Dendritic cell treated with granulocyte-macrophage colony-stimulating factor and Interleukin-4, amounts not matched to agents 40 ng/mL and 50 ng/mL, for 4 days (primary cell): ENCODE measurements around the gene NRN1.
"Not testable (repeated sequence)": the region's sequence is repeated elsewhere in the genome, so short reads cannot be mapped to it uniquely, and the experiment has no call there.

Experiments
- H3K27ac Mint-ChIP-seq: one replicate; pipeline ENCODE4 v1.8.0; 2022; ENCODE audit warnings: mild to moderate bottlenecking, mixed read lengths
- H3K27me3 Mint-ChIP-seq: one replicate; pipeline ENCODE4 v1.8.0; 2022; ENCODE audit warnings: mild to moderate bottlenecking, mixed read lengths
- H3K36me3 Mint-ChIP-seq: one replicate; pipeline ENCODE4 v1.8.0; 2022; ENCODE audit warnings: low read depth, mixed read lengths
- H3K4me1 Mint-ChIP-seq: one replicate; pipeline ENCODE4 v1.8.0; 2022; ENCODE audit warnings: low read depth, mixed read lengths
- H3K4me3 Mint-ChIP-seq: one replicate; pipeline ENCODE4 v1.8.0; 2022; ENCODE audit warnings: mild to moderate bottlenecking, moderate library complexity, mixed read lengths
- H3K9me3 Mint-ChIP-seq: one replicate; pipeline ENCODE4 v1.8.0; 2022; ENCODE audit warnings: mixed read lengths
- intact Hi-C: fragments of 100-400 bp; cut with micrococcal nuclease; formaldehyde crosslinking; loops from one replicate; pipeline ENCODE4 v1.15.0; 2022

The NRN1 gene

DNA sequence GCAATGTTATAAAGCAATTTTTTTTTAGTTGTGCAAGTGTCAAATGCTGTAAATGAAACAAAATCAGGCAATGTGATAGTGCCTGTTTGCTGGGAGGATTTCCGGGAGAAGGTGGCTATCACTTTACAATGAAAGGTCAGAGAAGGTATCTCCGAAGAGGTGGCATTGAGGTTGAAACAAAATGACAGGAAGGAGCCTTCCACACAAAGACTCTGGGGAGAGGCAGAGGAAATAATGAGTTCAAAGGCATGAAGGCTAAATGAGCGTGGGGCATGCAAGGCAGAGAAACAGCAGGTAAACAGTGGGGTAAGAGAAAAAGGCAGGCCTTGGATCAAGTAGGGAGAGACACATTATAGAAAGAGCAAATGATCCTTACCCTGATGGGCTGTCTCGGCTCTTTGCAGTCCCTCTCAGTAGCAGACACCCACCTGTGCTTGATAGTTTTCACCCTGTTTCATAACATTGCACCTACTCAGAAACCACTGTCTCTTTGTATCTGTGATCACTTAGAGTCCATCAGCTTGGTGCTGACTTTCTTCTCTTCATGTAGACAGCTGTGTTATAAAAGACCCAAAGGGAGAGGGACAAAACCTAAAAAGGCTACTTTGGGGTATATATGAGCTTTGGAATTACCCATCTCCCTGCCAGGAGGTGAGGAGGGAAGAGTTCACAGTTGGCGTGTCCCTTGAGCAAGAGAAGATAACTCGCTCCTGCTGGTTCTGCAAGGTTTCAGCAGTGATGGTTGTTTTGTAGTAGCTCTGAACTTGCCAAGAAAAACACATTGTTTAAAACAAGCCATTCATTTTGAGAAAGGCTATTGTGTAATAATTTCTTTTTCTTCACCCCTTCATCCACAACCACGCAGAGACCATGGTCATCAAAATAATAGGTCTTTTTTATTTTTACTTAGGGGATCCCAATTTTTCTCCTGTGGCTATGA is 22.3 kb downstream of the NRN1 start:
- Mint-ChIP-seq H3K27me3 (peaks cover 44% of the 10 kb centered on the region), H3K4me3 (no peak overlapping the region), H3K36me3 (no peaks in the 10 kb centered on the region), H3K27ac (no peak overlapping the region), H3K4me1 (peaks cover 26% of the 10 kb centered on the region), H3K9me3 (peaks cover 9% of the 10 kb centered on the region)
- intact Hi-C loops: no loop called here

DNA sequence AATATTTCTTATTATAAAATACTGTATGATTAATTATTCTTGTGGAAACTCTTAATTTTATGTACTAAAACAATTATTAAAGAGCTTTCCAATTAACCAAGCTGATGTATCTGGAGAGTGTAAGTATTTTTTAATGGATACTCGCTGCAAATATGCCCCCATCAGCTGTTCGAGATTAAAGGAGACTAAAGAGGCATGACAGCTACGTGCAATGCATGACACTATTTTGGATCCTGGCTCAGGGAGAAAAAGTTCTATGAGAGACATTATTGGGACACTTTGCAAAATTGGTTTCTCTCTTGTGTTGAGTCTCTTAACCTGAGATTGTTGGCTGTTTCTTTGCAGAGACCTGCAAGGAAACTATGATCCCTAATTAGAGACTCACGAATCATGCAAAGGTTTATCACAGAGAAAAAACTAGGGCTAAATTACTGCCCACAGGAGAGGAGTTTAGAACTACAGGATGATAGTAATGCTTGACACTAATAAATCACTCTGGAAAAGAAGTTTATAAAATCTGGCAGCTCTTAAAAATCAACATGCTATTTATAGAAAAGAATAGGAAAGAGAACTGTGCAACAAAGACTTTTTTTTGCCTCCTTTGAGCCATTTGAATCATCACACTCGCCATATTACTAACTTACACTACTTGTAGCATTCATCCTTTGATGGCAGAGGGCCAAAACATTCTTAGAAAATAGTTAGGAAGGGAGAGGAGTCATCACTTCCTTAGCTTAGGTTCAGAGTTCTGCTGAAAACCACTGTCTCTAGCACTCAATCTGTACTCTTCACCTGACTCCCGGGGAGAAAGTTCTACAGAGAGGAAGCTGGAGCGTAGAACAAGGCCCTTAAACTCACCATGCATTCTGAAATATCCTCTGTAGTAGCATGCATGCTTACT is 25.3 kb downstream of the NRN1 start:
- no peak overlapping the region for H3K27ac Mint-ChIP-seq
- no peak overlapping the region for H3K4me3 Mint-ChIP-seq
- peaks cover 39% of the 10 kb centered on the region for H3K27me3 Mint-ChIP-seq
- no peaks in the 10 kb centered on the region for H3K9me3 Mint-ChIP-seq
- peaks cover 16% of the 10 kb centered on the region for H3K4me1 Mint-ChIP-seq
- no peaks in the 10 kb centered on the region for H3K36me3 Mint-ChIP-seq
- intact Hi-C loops: no loop called here

DNA sequence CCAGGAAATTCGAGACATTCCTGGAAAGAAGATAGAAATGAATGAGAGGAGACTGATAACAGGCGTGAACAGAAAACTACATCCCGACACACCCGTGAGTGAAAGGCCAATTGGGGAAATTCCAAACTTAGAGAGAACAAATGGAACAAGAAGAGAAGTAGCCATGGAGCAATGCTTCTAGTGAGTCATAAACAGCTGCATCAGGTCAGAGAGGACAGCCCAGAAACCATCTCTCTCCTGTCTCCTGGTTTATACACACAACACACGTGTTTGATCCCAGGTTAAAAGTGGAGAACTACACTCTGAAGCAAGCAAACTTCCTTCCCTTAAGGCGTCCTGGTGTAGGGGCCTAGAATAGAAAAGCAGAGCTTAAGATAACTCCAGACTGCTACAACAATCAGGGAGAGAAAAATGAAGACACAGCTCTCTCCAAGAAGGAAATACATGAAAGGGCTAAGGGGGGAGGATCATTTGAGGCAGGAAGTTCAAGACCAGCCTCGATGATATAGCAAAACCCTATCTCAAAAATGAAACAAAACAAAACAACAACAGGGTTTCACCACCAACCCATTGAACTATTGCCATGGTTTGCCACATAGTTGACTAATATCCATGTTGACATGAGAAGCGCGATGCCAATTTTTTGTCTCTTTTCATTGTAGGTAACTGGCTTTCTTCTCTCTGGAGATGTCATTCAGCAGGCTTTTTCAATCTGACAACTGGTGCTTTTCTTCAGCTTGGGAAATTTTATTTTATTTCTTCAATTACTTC is 26.9 kb downstream of the NRN1 start:
- Mint-ChIP-seq H3K4me1 (peaks cover 16% of the 10 kb centered on the region), H3K27ac (peak overlapping the region; percentile 51), H3K9me3 (no peaks in the 10 kb centered on the region), H3K27me3 (peaks cover 40% of the 10 kb centered on the region), H3K4me3 (no peak overlapping the region), H3K36me3 (no peaks in the 10 kb centered on the region)
- intact Hi-C loops: no loop called here

DNA sequence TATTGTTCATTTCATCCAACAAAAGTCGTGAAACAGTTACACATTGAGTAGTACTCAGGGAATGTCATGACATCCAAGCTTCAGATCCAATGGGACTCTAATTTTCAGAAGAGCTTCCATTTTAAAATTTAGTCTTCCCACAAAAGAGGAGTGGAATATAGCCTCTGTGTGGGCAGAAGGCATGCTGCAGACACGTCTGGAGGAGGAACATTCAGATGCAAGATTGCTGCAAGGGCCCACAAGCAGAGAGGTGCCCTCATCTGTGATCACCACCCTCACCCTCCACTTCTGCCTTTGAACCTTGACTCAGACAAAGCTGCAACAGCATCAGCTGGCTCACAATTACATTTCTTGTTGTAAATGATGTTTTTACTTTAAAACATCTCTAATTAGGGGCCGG is 29.9 kb downstream of the NRN1 start:
- Mint-ChIP-seq H3K9me3 (no peaks in the 10 kb centered on the region), H3K4me3 (no peak overlapping the region), H3K27me3 (peaks cover 39% of the 10 kb centered on the region), H3K4me1 (peaks cover 16% of the 10 kb centered on the region), H3K36me3 (no peaks in the 10 kb centered on the region), H3K27ac (no peak overlapping the region)
- intact Hi-C loops: no loop called here

DNA sequence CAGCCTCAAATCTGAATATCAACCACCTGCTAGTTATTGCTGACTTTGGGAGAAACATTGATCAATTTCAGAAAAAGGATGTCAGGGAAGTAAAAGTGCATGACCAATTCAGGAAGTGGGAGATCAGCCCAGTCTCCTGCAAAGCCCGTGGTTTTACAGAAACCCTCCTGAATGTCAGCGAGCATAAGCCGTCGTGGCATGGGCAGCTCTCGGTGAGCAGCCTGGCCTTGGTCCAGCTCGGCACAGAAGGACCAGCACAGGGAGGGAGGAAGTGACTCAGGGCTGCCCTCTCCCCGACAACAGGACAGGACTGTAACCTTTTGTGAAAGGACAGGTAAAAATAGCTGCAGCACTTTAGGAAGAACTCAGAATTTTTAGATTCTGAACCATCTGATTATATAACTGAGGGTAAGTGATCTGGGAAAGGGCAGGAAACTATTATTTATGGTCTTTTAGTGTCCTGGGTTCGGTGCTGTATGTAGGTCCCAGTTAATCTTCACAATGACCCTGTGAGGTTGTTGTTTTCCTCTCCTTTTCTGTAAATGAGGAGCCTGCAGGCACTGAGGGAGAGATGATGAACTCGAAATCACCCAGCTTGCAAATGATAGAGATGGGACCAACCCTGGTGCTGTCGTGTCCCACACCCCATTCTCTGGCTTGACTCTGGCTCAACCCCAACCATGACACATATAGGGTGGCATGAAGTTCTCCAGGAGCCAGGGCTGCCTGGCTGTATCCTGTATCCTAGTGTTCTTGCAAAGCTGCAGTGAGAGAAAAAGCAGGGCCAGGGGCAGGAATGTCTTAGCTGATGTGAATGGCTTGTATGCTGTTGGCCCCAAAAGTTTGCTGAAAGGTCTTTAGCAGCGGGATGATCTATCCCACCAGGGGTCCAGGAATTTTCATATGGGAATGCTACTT is 37.6 kb downstream of the NRN1 start:
- Mint-ChIP-seq H3K27me3 (peaks cover 35% of the 10 kb centered on the region), H3K4me3 (no peak overlapping the region), H3K4me1 (peaks cover 11% of the 10 kb centered on the region), H3K36me3 (no peaks in the 10 kb centered on the region), H3K27ac (no peak overlapping the region), H3K9me3 (no peaks in the 10 kb centered on the region)
- intact Hi-C loops: no loop called here

DNA sequence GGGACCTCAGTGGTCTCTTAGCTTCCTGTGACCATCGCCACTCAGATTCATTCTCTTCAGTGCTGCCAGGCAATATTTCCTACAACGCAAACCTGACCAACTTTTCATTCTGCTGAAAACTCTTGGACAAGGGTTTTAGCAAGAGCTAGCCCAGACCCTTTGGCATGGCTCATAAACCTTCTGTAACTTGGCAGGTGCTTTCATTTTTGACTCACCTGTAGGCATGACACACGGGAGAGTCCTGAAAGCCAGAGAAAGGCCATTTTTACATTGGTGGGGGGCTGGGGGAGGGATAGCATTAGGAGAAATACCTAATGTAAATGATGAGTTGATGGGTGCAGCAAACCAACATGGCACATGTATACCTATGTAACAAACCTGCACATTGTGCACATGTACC is 38.7 kb downstream of the NRN1 start:
- H3K27ac Mint-ChIP-seq, H3K36me3 Mint-ChIP-seq, intact Hi-C loops, H3K4me3 Mint-ChIP-seq, H3K9me3 Mint-ChIP-seq: not testable (repeated sequence)
- Mint-ChIP-seq H3K4me1 (peaks cover 11% of the 10 kb centered on the region), H3K27me3 (peaks cover 38% of the 10 kb centered on the region)

DNA sequence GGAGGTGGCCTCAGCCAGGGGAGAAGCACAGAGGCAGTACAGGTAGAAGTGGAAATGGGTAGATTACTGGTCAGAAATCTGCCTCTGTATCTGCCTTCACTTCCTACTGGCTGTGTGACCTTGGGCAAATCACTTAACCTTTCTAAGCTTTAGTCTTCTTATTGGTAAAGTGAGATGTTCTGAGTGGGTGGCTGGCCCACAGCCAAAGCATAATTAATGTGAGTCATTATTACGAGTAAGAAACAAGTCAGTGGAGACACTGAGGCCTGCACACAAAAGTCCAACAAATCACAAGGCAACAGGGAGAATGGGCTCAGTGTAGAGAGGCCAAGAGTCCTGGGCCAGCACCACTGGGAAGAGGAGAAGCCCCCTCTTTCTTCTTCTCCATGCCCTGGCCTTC is 39.1 kb downstream of the NRN1 start:
- Mint-ChIP-seq H3K4me3 (no peak overlapping the region), H3K36me3 (no peaks in the 10 kb centered on the region), H3K4me1 (peaks cover 11% of the 10 kb centered on the region), H3K27me3 (peaks cover 33% of the 10 kb centered on the region), H3K9me3 (no peaks in the 10 kb centered on the region), H3K27ac (no peak overlapping the region)
- intact Hi-C loops: no loop called here

DNA sequence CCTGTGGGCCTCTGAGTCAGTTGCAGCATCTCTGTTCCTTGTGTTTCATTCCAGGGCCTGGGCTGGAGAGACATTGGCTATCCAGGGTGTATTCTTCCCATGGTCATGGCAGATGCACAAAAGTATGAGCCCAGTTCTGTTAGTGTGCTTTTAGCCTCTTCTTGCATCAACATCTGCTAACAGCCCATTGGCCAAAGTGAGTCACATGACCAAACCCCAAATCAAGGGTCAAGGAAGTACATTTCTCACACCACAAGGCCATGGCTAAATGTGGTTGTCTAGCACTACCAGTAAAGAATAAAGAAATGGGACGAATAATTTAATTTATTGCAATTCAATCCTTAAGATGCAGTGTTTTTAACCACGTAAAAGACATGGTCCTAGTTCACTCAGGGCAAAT is 43.9 kb downstream of the NRN1 start:
- Mint-ChIP-seq H3K27me3 (peaks cover 19% of the 10 kb centered on the region), H3K36me3 (no peaks in the 10 kb centered on the region), H3K9me3 (no peaks in the 10 kb centered on the region), H3K4me3 (no peak overlapping the region), H3K4me1 (no peaks in the 10 kb centered on the region), H3K27ac (no peak overlapping the region)
- intact Hi-C loops: no loop called here

DNA sequence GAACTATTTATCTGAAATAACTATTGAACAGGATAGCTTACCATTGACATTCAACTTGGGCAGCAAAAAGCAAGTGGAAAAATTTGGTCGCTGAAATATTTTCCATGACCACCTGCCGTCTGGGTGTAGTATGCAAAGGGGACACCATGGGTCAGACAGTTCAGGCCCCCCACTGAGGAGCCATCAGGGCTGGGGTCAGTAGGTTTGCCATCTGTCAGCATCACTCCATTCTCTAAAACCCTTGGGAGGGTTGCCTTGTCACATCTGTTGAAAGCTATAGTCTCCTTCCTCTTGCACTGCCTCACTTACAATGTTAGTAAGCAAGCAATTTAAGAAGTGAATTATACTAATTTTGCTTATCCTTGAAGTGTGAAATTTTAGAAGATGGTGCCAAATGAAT is 44.9 kb downstream of the NRN1 start:
- Mint-ChIP-seq H3K4me1 (no peaks in the 10 kb centered on the region), H3K27ac (no peak overlapping the region), H3K9me3 (no peaks in the 10 kb centered on the region), H3K4me3 (no peak overlapping the region), H3K27me3 (peaks cover 18% of the 10 kb centered on the region), H3K36me3 (no peaks in the 10 kb centered on the region)
- intact Hi-C loops: no loop called here

DNA sequence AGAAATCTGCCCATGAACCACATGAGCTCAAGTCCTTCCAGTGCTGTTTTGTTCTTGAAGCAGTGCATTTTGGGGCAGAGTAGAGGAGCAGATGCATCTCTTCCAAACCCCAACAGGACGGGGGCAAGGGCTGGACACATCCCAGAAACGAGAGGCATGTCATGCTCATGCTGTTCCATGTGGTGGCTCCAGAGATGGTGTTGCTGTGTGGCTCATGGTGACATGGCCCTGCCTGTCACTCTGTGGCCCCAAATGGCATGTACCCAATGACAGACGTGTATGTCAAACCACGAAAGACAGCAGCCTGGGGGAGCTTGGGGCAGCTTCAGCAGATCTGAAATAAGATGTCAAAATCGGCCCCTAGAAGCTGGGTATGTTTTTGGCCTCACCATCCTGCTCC is 46.3 kb downstream of the NRN1 start:
- Mint-ChIP-seq H3K27me3 (peaks cover 20% of the 10 kb centered on the region), H3K36me3 (no peaks in the 10 kb centered on the region), H3K4me1 (no peaks in the 10 kb centered on the region), H3K27ac (no peak overlapping the region), H3K4me3 (no peak overlapping the region), H3K9me3 (no peaks in the 10 kb centered on the region)
- intact Hi-C loops: no loop called here

DNA sequence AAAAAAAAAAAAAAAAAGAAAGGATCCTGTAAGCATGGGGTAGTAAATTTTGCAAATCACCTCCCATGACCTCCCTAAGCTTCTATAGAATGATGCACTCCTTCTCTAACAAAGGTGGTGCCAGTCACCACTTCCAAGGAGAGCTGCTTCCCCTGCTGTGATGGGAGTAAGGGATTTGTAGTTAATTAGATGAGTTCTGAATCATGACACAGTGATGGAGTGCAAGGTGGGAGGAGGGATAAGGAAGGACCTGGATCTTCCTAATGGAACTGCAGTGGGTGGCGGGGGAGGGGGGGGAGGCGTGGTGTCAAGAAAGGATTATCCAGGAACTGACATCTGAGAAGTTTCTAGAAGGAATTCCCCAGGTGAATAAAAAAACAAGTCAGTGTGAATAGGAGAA is 47.8 kb downstream of the NRN1 start:
- intact Hi-C loops: no loop called here
- Mint-ChIP-seq H3K36me3 (no peaks in the 10 kb centered on the region), H3K4me1 (no peaks in the 10 kb centered on the region), H3K4me3 (no peak overlapping the region), H3K9me3 (no peaks in the 10 kb centered on the region), H3K27me3 (peaks cover 19% of the 10 kb centered on the region), H3K27ac (no peak overlapping the region)

DNA sequence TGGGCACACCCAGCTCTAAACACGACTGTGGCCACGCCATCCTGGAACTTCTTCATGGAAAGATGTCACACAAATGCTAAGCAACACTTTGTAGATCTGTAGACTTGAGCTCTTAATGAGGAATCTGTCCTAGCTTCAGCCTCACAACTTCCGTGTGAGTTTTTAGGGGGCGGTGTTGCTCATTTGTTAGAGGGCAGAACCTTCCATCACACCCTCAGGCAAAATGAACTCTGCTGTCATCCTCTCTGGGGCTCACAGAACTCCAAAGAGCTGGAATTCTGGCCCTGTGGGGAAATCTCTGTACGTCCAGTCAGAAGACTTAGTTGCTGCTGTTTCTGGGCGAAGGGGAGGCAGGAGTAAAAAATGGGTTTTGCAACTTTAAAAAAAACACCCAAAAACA is 49.8 kb downstream of the NRN1 start:
- no peaks in the 10 kb centered on the region for H3K4me1 Mint-ChIP-seq
- H3K36me3 Mint-ChIP-seq: no peaks in the 10 kb centered on the region
- H3K27me3 Mint-ChIP-seq: peaks cover 24% of the 10 kb centered on the region
- intact Hi-C loops: no loop called here
- H3K27ac Mint-ChIP-seq: no peak overlapping the region
- no peak overlapping the region for H3K4me3 Mint-ChIP-seq
- H3K9me3 Mint-ChIP-seq: no peaks in the 10 kb centered on the region

DNA sequence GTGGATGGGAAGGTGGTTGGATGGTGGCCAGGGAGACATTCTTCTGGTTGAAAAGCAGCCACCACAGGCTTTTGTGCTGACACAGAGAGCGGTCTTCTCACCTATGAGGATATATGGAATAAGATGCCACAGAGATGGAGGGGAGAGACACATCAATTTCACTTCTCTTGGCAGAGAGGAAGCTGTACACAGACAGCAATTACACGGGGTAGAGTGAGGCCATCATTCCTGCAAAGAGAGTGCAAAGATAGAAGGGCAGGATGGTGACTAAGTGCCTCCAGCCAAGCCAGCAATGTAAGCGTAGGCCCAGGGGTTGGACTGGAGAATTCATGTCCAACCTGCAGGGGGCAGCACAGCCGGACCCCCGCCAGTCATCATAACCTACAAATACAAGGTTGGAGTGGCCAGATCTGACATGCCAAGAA is 56.4 kb downstream of the NRN1 start:
- Mint-ChIP-seq H3K4me3 (no peak overlapping the region), H3K4me1 (no peaks in the 10 kb centered on the region), H3K9me3 (no peaks in the 10 kb centered on the region), H3K27ac (no peak overlapping the region), H3K27me3 (peaks cover 34% of the 10 kb centered on the region), H3K36me3 (no peaks in the 10 kb centered on the region)
- intact Hi-C loops: no loop called here
